Astrocyte of the cerebellum (primary cell): Measurements from ENCODE around the gene ARHGEF39.
A peak's percentile ranks its signal among the peaks of the same experiment; 100 is the strongest.

Source experiments
- DNase-seq: peaks from one replicate; pipeline ENCODE4 v3.0.0-alpha.2; 2011; ENCODE audit warnings: low read depth
- H3K4me3 ChIP-seq: 2 replicates; pipeline ENCODE4 v1.5.1; 2011; ENCODE audit warnings: mild to moderate bottlenecking, low read depth, low read length, moderate library complexity
- in situ Hi-C: cut with HindIII; loops from 2 replicates; pipeline ENCODE4 v1.10.0; 2017; ENCODE audit warnings: low sequenced_read_pairs
- TF ChIP-seq, protein P1 (sequence below): IDR thresholded peaks from 2 replicates; pipeline ENCODE4 v1.5.1; 2012; ENCODE audit warnings: low read length, low read depth, moderate library complexity, mild to moderate bottlenecking; ENCODE audit errors: missing control alignments

Gene ARHGEF39

DNA sequence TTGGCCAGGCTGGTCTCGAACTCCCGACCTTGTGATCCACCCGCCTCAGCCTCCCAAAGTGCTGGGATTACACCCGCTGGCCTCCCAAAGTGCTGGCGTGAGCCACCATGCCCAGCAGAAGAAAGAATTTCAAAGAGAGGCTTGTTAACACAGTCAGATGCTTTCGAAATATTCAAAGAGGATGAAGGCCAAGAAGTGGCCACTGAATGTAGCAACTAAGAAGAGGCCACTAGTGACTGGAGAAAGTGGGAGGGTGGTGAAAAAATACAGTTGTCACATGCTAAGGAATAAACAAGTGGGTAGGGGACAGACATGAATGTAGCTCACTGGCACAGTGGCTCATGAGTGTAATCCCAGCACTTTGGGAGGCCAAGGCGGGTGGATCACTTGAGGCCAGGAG lies 37.7 kb upstream of the ARHGEF39 start:
- no peak overlapping the region for H3K4me3 ChIP-seq
- no peak for DNase-seq
- TF ChIP-seq, protein P1, sequence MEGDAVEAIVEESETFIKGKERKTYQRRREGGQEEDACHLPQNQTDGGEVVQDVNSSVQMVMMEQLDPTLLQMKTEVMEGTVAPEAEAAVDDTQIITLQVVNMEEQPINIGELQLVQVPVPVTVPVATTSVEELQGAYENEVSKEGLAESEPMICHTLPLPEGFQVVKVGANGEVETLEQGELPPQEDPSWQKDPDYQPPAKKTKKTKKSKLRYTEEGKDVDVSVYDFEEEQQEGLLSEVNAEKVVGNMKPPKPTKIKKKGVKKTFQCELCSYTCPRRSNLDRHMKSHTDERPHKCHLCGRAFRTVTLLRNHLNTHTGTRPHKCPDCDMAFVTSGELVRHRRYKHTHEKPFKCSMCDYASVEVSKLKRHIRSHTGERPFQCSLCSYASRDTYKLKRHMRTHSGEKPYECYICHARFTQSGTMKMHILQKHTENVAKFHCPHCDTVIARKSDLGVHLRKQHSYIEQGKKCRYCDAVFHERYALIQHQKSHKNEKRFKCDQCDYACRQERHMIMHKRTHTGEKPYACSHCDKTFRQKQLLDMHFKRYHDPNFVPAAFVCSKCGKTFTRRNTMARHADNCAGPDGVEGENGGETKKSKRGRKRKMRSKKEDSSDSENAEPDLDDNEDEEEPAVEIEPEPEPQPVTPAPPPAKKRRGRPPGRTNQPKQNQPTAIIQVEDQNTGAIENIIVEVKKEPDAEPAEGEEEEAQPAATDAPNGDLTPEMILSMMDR = no peak
- in situ Hi-C loops = no loop called here

DNA sequence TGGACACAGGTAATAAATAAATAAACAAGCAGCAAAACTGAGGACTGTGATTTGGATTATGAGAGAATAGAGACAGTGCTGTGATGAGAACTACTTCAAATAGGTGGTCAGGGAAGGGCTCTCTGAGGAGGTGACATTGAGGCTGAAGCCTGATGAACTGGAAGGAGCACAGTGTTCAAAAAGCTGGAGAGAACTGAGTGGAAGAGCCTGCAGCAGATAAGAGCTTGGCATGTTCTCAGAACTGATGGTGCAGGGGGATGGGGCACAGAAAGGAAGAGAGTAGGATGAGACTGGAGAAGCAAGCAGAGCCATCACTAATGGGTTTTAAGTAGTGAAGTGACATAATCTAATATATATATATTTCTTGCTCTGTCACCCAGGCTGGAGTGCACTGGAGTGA lies 35.9 kb upstream of the ARHGEF39 start:
- TF ChIP-seq, protein P1 = no peak
- in situ Hi-C loops = no loop called here

DNA sequence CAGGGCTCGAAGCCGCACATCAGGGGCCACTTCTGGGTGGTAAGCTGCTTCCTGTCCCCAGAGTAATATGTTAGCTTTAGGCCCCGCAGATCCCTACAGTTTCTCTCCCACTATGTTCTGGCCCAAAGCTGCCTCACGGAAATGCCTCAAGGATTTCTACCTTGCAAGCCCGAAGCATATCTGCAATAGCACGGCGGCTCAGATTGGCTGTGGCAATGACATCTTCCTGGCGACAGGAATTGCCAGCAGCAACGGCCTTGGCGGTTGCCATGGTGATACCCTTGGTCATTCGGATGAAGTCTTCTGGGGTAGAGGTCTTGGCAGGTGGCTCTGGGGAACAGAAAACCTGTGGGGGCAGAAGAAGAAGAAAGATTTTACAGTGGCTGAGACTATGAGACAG lies 35.0 kb upstream of the ARHGEF39 start:
- TF ChIP-seq, protein P1 = no peak
- in situ Hi-C loops = no loop called here

More for the DNA sequence above, 35.9 kb upstream of the ARHGEF39 start:
- H3K4me3 ChIP-seq = no peak overlapping the region
- DNase-seq = no peak

DNA sequence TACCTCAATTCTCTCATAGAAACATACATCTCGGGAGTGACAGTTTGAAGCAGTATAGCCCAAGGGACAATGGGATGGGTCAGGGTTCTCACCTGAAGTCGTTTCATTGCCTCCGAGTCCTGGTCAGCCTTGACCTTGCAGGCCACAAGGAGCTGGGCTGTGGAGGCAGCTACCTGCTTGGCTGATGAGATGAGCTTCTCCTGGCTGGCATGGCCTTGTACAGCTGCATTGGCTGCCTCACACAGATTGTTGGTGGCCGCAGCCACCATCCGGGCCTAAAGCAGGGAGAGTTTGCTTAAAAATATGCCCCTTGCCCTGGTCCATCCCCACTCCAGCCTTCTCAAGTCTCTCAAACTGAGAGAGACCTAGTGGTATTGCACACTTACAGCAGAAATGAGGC lies 33.2 kb upstream of the ARHGEF39 start:
- TF ChIP-seq, protein P1 = no peak
- in situ Hi-C loops = no loop called here
- no peak for DNase-seq
- no peak overlapping the region for H3K4me3 ChIP-seq

More for the DNA sequence above, 35.0 kb upstream of the ARHGEF39 start:
- DNase-seq = no peak
- H3K4me3 ChIP-seq = no peak overlapping the region

DNA sequence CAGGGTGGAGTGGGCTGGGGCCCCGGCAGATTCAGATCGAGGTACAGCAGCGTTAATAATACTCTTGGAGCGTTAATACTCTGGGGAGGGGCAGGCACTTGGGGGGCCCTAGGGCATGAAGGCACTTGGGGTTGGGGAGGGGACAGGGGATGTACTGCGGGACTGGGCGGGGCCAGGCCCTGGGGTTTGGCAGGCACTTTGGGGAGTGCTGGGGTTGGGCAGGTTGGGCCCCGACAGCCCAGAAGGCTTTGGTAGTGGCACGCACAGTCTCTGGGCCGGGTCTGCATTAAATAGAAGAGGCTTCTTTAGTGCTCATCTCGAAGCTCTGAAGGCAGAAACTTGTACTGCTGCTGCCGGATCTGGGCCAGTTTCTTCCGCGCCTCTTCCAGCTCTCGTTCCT lies 32.5 kb upstream of the ARHGEF39 start:
- no peak for DNase-seq
- TF ChIP-seq, protein P1 = no peak
- in situ Hi-C loops = no loop called here
- H3K4me3 ChIP-seq = no peak overlapping the region

DNA sequence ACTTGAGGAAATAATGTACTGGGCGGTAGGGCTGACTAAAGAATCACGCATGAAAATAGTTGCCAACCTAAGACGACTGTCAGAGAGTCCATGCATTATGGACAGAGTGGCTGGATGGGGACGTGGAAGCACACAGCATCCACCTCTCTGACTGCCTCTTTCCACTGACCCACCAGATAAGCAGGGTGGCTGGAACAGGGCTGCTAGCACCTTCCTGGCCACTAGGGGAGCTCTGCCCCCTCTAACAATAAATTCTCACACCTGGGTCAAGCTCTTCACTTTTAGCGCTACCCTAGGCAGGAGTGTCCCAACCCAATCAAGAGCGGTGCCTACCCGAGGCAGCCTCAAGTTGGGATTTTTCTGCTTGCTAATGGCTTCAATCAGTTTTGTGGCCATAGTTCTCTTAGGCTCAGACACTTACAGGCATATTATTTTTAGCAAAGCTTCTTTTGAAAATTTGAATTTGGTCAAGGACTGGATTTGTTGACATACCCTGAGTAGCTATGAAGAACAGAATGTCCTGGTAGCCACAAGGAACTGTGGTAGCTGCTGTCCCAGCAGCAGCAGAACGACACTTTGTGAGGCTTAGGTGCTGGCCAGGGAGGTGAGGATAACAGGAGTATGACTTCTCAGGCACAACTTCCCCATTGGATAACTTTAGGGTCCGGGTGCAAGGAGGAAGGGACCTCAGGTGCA lies 31.7 kb upstream of the ARHGEF39 start:
- TF ChIP-seq, protein P1 = peak; percentile 97
- no peak overlapping the region for H3K4me3 ChIP-seq

More for the DNA sequence above, 31.7 kb upstream of the ARHGEF39 start:
- no peak for DNase-seq
- in situ Hi-C loops = no loop called here
